ENCODE data around the gene GTF3C4. TPM values are rescaled to one million over a fixed set of nuclear protein-coding genes. Genes with fewer than 3 reads are reported as not detected.

GTF3C4 gene
- total RNA-seq, 2 donors from 2014 or later = 16.0 to 17.3 TPM

DNA sequence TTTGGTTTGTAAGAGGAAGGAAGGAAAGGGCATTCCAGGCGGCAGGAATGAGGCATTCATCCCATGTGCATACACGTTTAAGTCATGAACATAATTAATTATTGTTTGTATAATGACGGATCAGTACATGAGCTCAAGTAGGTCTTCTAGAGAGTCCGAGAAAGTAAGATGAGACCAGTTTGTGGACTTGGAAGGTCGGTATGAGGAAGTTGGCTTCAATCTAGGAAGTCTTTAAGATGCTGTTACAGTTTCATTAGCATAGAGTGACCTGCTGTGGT, 2.1 kb downstream of the GTF3C4 start:
- Histone ChIP-seq H3K4me1 (replicated peaks) (peaks cover 7% of the 10 kb centered on the region), H3K4me3 (no peak overlapping the region), H3K9me3 (no peaks in the 10 kb centered on the region), H3K36me3 (no peaks in the 10 kb centered on the region), H3K27me3 (replicated peaks; ENCODE audit: insufficient read depth) (no peaks in the 10 kb centered on the region), H3K27ac (no peak overlapping the region)
- no peak for DNase-seq (ENCODE audit: low spot score)
- intact Hi-C loops (cut with DNase I) = loop anchor here (5.0 to 10.0 kb wide), 2 partner anchors 125 to 202 kb away; partner anchors contain the start of genes AK8 and SPACA9
- WGBS = 23% methylated on average over 5 of the region's 5 CpGs
- TF ChIP-seq POLR2A (IDR thresholded peaks at IDR 0.05) = no peak
- TF ChIP-seq POLR2AphosphoS5 (IDR thresholded peaks at IDR 0.05) = peak; percentile 36
- TF ChIP-seq, protein P1, sequence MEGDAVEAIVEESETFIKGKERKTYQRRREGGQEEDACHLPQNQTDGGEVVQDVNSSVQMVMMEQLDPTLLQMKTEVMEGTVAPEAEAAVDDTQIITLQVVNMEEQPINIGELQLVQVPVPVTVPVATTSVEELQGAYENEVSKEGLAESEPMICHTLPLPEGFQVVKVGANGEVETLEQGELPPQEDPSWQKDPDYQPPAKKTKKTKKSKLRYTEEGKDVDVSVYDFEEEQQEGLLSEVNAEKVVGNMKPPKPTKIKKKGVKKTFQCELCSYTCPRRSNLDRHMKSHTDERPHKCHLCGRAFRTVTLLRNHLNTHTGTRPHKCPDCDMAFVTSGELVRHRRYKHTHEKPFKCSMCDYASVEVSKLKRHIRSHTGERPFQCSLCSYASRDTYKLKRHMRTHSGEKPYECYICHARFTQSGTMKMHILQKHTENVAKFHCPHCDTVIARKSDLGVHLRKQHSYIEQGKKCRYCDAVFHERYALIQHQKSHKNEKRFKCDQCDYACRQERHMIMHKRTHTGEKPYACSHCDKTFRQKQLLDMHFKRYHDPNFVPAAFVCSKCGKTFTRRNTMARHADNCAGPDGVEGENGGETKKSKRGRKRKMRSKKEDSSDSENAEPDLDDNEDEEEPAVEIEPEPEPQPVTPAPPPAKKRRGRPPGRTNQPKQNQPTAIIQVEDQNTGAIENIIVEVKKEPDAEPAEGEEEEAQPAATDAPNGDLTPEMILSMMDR (IDR thresholded peaks at IDR 0.05) = no peak

DNA sequence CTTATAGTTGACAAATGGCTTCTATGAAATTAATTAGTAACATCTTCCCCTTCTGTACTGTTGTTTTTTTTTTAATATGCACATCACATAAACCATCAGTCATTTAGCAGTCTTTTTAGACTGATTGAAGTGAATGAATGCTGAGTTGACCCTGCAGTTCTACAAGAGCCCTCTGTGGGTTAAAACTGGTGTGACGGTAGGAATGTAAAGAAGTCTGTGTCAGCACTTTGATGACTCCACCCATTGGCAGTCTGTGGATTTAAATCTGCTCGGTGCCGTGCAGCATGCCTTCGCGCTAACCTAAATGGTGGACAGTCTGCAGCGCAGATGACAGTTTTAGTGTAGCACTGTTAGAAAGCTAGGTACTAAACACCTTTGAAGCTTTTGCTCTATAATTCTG, 3.1 kb downstream of the GTF3C4 start:
- TF ChIP-seq, protein P1 (IDR thresholded peaks at IDR 0.05) = no peak
- TF ChIP-seq POLR2AphosphoS5 (IDR thresholded peaks at IDR 0.05) (no peak), POLR2A (IDR thresholded peaks at IDR 0.05) (no peak)
- no peak for DNase-seq (ENCODE audit: low spot score)
- intact Hi-C loops (cut with DNase I) = loop anchor here (5.0 to 10.0 kb wide), 2 partner anchors 124 to 201 kb away; partner anchors contain the start of genes AK8 and SPACA9
- 36% methylated on average over 6 of the region's 6 CpGs for WGBS
- H3K4me3 ChIP-seq = no peak overlapping the region
- H3K36me3 ChIP-seq = no peaks in the 10 kb centered on the region
- no peak overlapping the region for H3K27ac ChIP-seq
- H3K4me1 ChIP-seq (replicated peaks) = peaks cover 7% of the 10 kb centered on the region
- H3K27me3 ChIP-seq (replicated peaks; ENCODE audit: insufficient read depth) = no peaks in the 10 kb centered on the region
- no peaks in the 10 kb centered on the region for H3K9me3 ChIP-seq

DNA sequence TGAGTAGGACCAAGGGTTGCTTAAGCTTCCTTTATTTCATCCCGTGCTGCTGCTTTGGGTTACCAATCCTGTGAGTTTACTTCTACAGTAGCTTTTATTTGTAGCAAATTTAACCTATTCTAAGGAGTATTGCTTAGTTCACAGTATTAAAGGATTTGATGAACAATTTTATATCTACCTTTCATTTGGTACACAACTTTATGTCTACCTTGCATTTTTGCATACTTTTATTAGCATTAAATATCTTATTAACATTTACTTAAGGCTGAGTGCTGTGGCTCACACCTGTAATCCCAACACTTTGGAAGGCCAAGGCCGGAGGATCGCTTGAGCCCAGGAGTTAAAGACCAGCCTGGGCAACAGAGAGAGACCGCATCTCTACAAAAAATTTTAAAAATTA, 4.2 kb downstream of the GTF3C4 start:
- intact Hi-C loops (cut with DNase I) = loop anchor here (5.0 to 10.0 kb wide), 2 partner anchors 123 to 200 kb away; partner anchors contain the start of genes AK8 and SPACA9
- no peaks in the 10 kb centered on the region for H3K27me3 ChIP-seq (replicated peaks; ENCODE audit: insufficient read depth)
- no peak overlapping the region for H3K27ac ChIP-seq
- no peaks in the 10 kb centered on the region for H3K36me3 ChIP-seq
- TF ChIP-seq POLR2A (IDR thresholded peaks at IDR 0.05) (no peak), POLR2AphosphoS5 (IDR thresholded peaks at IDR 0.05) (no peak)
- TF ChIP-seq, protein P1 (IDR thresholded peaks at IDR 0.05) = no peak
- no peak for DNase-seq (ENCODE audit: low spot score)
- peaks cover 7% of the 10 kb centered on the region for H3K4me1 ChIP-seq (replicated peaks)
- H3K9me3 ChIP-seq = no peaks in the 10 kb centered on the region
- WGBS = 84% methylated on average over 4 of the region's 4 CpGs
- H3K4me3 ChIP-seq = no peak overlapping the region

DNA sequence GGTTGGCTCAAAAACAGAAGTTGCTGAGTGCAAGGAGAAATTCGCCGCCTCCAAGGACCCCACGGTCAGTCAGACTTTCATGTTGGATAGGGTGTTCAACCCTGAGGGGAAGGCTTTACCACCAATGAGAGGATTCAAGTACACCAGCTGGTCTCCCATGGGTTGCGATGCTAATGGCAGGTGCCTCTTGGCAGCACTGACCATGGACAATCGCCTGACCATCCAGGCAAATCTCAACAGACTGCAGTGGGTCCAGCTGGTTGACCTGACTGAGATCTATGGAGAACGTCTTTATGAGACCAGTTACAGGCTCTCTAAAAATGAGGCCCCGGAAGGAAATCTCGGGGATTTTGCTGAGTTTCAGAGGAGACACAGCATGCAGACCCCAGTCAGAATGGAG, 7.7 kb downstream of the GTF3C4 start:
- WGBS = 97% methylated on average over 8 of the region's 8 CpGs
- Histone ChIP-seq H3K27me3 (replicated peaks; ENCODE audit: insufficient read depth) (no peaks in the 10 kb centered on the region), H3K4me1 (replicated peaks) (no peaks in the 10 kb centered on the region), H3K9me3 (no peaks in the 10 kb centered on the region), H3K36me3 (no peaks in the 10 kb centered on the region), H3K27ac (no peak overlapping the region), H3K4me3 (no peak overlapping the region)
- intact Hi-C loops (cut with DNase I) = loop anchor here (10.0 kb wide), 1 partner anchor 197 kb away; the partner anchor contains the start of genes AK8 and SPACA9
- TF ChIP-seq POLR2A (IDR thresholded peaks at IDR 0.05) (no peak), POLR2AphosphoS5 (IDR thresholded peaks at IDR 0.05) (no peak)
- TF ChIP-seq, protein P1 (IDR thresholded peaks at IDR 0.05) = no peak
- no peak for DNase-seq (ENCODE audit: low spot score)

DNA sequence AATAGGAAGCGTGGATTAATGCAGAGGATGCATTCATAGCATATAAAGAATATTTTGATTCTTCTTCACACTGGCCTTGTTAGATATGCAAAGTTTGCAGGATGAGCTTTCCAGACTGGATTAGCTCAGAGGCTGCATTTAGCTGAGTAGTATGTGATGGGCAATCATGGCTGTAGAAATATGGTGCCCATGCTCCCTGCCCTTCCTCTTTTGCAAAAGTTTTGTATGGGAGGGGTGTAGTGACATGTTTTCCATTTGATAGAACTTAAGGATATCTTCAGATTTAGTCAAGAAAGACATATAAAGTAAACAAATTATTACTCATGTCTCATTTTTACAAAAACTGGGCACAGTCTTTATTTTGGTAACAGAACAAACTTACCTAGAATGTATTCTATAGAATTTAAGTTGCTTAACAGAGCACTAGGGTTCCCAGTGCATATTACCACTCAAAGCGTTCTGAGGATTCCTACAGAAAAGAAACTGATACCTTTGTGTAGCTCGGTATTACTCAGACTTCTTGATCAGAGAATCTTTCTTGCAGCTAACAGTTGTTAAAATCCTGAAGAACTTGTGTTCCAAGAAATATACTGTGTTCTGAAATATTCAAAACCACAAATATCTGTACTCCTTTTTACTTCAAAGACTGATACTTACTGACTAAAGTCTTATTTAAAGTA, 9.8 kb downstream of the GTF3C4 start:
- H3K36me3 ChIP-seq = no peaks in the 10 kb centered on the region
- intact Hi-C loops (cut with DNase I) = loop anchor here (10.0 kb wide), 1 partner anchor 195 kb away; the partner anchor contains the start of genes AK8 and SPACA9
- H3K27me3 ChIP-seq (replicated peaks; ENCODE audit: insufficient read depth) = no peaks in the 10 kb centered on the region
- no peak overlapping the region for H3K27ac ChIP-seq
- no peak overlapping the region for H3K4me3 ChIP-seq
- no peaks in the 10 kb centered on the region for H3K4me1 ChIP-seq (replicated peaks)
- H3K9me3 ChIP-seq = no peaks in the 10 kb centered on the region
- TF ChIP-seq POLR2A (IDR thresholded peaks at IDR 0.05) (no peak), POLR2AphosphoS5 (IDR thresholded peaks at IDR 0.05) (no peak)
- TF ChIP-seq, protein P1 (IDR thresholded peaks at IDR 0.05) = no peak
- DNase-seq (ENCODE audit: low spot score) = no peak
- WGBS = 59% methylated on average over 3 of the region's 3 CpGs
